Breast epithelium (tissue), 3 donors: ENCODE results near the gene PDGFB.

Experiments
- POLR2A ChIP-seq: fragments of 450-650 bp; IDR thresholded peaks from one replicate; pipeline ENCODE4 v1.6.1; 2016; ENCODE audit warnings: antibody characterized with exemption, mild to moderate bottlenecking, moderate library complexity
- TF ChIP-seq, protein P1 (sequence below), 3 donors: fragments of 450-650 bp; IDR thresholded peaks; one replicate each; pipeline ENCODE4 v1.5.1; 2016 to 2017; ENCODE audit warnings: antibody characterized with exemption in 3 of 3, mild to moderate bottlenecking in 3 of 3, moderate library complexity in 3 of 3

DNA sequence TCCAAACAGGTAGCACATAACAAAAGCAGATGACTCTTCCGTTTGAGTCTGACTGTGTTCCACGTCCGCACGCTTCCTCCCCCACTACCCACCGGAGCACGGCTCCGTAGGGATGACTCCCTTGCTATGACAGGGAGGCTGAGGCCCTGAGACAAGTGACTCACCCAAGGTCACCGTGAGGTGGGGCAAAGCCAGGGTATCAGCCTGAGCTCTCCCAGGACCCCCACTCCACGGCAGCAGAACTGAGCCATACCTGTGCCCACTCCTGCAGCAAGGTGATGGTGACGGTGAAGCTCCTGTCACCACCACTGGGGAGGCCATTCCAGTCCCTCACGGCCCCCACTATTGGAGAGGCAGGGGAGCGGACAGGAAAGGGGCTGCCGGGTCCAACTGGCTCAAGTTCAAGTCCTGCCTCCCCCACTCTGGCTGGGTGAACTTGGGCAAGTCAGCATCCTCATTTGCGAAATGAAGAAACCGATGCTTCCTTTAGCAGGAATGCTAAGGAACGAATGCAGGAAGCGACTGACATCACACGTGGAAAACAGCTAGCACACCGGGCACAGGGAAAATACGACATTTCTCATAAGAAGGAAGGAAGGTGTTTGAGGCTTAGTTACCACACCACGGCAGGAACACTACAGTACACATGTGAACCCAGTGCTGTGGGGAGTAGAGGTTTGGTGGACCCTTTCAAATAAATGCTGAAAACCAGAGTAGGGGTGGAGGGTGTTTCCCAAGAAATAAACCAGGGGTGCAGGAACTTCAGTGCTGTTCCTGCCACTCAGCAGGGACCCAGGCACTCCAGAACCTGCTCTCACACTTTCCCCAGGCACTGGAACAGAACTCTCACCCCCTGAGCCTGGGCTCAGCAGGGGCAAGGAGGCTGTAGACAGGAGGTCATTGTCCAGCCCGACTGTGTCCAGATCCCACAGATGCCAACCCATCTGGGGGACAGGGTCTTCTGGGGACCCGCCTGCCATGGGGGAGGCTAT, 59.9 kb downstream of the PDGFB start:
- TF ChIP-seq, protein P1, sequence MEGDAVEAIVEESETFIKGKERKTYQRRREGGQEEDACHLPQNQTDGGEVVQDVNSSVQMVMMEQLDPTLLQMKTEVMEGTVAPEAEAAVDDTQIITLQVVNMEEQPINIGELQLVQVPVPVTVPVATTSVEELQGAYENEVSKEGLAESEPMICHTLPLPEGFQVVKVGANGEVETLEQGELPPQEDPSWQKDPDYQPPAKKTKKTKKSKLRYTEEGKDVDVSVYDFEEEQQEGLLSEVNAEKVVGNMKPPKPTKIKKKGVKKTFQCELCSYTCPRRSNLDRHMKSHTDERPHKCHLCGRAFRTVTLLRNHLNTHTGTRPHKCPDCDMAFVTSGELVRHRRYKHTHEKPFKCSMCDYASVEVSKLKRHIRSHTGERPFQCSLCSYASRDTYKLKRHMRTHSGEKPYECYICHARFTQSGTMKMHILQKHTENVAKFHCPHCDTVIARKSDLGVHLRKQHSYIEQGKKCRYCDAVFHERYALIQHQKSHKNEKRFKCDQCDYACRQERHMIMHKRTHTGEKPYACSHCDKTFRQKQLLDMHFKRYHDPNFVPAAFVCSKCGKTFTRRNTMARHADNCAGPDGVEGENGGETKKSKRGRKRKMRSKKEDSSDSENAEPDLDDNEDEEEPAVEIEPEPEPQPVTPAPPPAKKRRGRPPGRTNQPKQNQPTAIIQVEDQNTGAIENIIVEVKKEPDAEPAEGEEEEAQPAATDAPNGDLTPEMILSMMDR (IDR thresholded peaks at IDR 0.05): no peak
- TF ChIP-seq POLR2A: no peak
